Right ventricle myocardium superior (tissue), 1 donor: Measurements from ENCODE around the gene MRPL57. TPM values are rescaled to one million over a fixed set of nuclear protein-coding genes. Genes with fewer than 3 reads are reported as not detected.
"Not testable (repeated sequence)": the region's sequence is repeated elsewhere in the genome, so short reads cannot be mapped to it uniquely, and the experiment has no call there.

ENCODE experiments used
- ATAC-seq: fragments of 200-7000 bp; cut with Tn5 transposase; one replicate; pipeline ENCODE4 v1.9.1; 2020; ENCODE audit warnings: mild to moderate bottlenecking; ENCODE audit not compliant: poor library complexity
- DNase-seq: peaks from one replicate; pipeline ENCODE4 v3.0.0-alpha.2; 2020
- intact Hi-C: fragments of 100-400 bp; cut with DNase I; formaldehyde crosslinking; loops from one replicate; pipeline ENCODE4 v1.11.2; 2022
- total RNA-seq: library from RNA; stranded (reverse); fragmentation: NEBNext Ultra II Directional; extraction: Animal tissue kit (Norgen Biotek cat#: 25700); gene quantifications from one replicate; pipeline ENCODE4 v1.2.1, GENCODE V29; 2021
- donor health status: DM: no; HTN: yes; CAD: no; lungs with severe emphysema.

Gene MRPL57
- total RNA-seq, 1 donor from 2014 or later, result 20.2 TPM

DNA sequence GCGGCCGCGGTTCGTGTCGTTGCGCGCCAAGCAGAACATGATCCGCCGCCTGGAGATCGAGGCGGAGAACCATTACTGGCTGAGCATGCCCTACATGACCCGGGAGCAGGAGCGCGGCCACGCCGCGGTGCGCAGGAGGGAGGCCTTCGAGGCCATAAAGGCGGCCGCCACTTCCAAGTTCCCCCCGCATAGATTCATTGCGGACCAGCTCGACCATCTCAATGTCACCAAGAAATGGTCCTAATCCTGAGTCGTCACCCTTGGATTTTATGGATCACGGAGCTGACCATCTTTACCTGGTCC, 475 bp downstream of the MRPL57 start:
- intact Hi-C loops, result loop anchor here (5.0 kb wide), 1 partner anchor 235 kb away; no protein-coding TSS in a partner anchor
- DNase-seq, result no peak
- ATAC-seq, result peak; percentile 63

DNA sequence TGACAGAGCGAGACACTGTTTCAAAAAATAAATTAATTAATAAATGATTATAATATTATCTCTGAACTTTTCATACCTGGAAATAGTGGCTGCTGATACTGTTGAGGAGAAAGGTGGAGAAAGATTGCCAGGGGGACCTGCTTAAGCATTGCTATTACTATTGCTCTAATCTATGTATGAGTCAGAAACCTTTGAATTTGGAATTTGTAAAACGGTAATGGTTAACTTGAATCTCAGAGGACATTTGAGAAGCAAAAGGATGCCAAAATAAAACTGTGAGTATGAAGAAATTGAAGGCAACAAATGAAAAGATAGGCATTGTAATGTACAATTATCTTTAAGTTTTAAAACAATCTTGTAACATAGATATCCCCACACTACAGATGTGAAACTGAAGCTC, 5.2 kb downstream of the MRPL57 start:
- intact Hi-C loops, result no loop called here
- ATAC-seq (no peak), DNase-seq (no peak)

GRCh38 chr13:21186410-21186809, 10.0 kb downstream of the MRPL57 start:
- intact Hi-C loops, DNase-seq, ATAC-seq: not testable (repeated sequence)

DNA sequence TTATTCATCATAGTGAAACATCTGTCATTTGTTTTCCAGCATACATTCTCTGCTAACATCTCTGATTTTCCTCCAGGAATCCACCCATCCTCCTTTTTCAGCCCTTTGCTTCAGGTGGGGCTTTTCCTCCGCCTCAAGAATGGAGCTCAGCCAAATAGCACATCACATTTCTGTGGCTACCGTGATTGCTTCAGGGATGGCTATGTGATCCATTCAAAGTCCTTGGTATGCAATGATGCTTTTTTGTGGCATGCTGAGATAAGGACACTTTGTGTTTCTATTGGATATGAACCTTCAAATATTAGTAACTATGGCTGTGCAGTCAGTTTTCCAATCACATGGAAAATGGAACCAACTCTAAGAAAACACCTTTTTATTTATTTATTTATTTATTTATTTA, 18.3 kb downstream of the MRPL57 start:
- ATAC-seq, DNase-seq, intact Hi-C loops: not testable (repeated sequence)

DNA sequence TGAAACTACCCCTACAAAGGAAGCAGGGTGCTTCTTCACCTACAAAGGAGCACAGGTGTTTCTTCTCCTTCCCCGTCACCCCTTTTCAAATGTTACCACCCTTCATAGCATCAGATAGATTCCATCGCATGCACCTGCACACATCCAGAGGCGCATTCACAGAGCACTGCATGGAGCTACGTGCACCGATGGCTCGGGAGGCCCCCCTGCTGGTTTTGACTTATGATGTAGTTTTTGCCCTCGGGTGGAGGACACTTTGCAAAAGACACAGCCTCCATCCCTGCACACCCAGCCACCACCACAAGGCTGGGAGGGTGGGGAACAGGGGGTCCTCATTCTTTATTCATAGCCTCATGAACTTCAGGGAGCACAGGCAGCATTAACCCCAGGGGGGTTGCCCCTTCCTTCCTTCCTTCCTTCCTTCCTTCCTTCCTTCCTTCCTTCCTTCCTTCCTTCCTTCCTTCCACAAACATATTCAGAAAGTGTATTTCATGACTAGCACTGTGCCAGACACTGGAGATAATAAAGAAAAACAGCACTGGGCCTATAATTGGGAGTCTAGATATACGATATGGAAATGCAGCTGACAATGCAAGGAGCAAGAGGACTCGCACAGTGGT, 21.3 kb downstream of the MRPL57 start:
- intact Hi-C loops, ATAC-seq, DNase-seq: not testable (repeated sequence)

- ATAC-seq, DNase-seq, intact Hi-C loops: not testable (repeated sequence)
These were observed 21.9 kb downstream of the MRPL57 start for GRCh38 chr13:21198391-21198790.

- DNase-seq, intact Hi-C loops, ATAC-seq: not testable (repeated sequence)
These were observed 25.2 kb downstream of the MRPL57 start for GRCh38 chr13:21201456-21202190.

DNA sequence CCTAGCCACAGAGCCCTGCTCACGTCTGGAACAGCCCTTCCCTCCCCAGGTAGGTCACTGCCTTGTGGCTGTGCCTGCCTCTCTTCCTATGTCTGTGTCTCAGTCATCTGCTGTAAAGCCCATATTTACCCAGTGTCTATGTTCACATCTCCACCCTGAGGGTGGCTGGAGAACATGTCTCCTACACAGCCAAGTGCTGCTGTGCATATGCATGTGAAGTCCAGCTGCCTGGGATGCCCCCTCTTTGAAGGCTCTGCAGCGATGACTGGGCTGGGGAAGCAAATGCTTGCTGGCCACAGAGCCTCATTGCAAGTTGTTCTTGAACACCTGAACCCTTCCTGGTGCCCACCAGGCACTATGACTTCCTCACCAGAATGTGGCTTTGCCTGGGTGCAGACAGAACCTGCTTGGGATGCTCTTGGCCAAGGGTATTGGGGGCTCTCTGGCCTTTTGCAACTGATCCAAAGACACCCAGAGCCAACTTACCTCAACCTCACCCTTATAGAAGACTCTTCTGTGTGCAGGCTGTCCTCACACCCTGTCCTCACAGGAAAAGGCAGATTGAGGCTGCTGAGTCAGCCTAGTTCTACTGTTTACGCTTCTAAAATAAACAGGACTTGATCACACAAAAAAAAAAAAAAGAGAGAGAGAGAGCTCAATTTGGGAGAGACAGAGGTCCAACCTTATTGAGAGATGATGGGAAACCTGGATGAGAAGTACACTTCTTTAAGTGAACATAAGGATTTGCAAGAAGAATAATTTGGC, 26.5 kb downstream of the MRPL57 start:
- ATAC-seq (no peak), DNase-seq (no peak)
- intact Hi-C loops, result no loop called here

DNA sequence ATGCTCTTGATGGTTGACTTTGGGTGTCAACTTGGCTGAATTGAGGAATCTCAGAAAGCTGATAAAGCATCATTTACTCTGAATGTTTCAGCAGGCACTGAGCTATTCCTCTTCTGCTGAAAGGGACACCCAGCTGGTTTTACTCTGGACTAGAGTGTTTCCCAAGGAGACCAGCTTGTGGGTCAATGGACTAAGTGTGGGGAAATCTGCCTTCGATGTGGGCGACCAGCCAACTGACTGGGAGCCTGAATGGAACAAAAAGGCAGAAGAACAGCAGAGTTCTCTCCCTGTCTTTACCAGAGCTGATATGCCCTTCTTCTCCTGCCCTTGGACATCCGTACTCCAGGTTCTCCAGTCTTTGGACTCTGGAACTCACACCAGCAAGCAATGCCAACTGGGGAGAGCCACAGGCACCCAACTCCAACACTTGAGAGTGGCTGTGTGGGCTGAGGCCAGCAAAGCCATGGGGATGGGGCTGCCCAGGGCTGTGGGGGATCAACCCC, 32.2 kb downstream of the MRPL57 start:
- intact Hi-C loops, result no loop called here
- ATAC-seq (no peak), DNase-seq (no peak)

GRCh38 chr13:21212138-21212775, 35.8 kb downstream of the MRPL57 start:
- intact Hi-C loops, result no loop called here
- DNase-seq, result no peak
- no peak for ATAC-seq

GRCh38 chr13:21215419-21215818, 39.0 kb downstream of the MRPL57 start:
- DNase-seq, intact Hi-C loops, ATAC-seq: not testable (repeated sequence)

DNA sequence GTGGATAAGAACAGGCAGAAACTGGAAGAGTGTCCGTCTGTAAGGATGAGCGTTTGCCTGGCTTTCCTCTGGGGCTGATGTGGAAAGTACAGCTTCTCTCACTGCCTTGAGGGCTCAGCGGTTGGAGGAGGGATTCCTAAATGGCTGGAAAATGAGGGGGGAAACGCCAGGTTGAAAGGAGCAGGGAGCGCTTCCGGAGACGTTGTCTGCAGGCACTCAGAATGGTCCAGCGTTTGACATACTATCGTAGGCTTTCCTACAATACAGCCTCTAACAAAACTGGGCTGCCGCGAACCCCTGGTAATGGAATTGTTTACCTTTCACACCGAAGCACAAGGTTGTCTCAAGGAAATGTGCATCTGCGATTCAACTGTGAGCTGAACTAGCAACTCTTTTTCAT, 39.9 kb downstream of the MRPL57 start:
- intact Hi-C loops, result no loop called here
- DNase-seq (no peak), ATAC-seq (no peak)

GRCh38 chr13:21218351-21219035, 42.0 kb downstream of the MRPL57 start:
- no peak for DNase-seq
- intact Hi-C loops, result no loop called here
- ATAC-seq, result no peak

- no peak for DNase-seq
- no peak for ATAC-seq
- intact Hi-C loops, result no loop called here
These were observed 42.6 kb downstream of the MRPL57 start for GRCh38 chr13:21219036-21219381.

GRCh38 chr13:21219716-21220115, 43.3 kb downstream of the MRPL57 start:
- intact Hi-C loops, DNase-seq, ATAC-seq: not testable (repeated sequence)

DNA sequence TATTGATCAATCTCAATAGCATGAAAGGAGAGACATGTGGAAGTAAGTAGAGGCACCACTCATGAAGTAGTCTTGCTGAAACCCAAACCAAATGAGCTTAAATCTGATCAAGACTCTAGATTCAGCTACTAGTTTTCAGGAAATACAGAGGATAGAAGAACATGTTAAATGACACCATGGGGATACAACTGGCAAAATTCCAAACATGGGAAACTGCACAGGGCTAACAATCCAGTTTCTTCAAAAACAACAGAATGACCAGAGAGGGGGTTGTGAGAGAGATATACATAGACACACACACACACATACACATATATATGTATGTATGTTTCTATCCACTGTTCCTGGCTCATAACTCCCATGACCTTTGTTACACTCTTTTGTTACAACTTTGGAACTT, 44.8 kb downstream of the MRPL57 start:
- ATAC-seq (no peak), DNase-seq (no peak)
- intact Hi-C loops, result no loop called here

DNA sequence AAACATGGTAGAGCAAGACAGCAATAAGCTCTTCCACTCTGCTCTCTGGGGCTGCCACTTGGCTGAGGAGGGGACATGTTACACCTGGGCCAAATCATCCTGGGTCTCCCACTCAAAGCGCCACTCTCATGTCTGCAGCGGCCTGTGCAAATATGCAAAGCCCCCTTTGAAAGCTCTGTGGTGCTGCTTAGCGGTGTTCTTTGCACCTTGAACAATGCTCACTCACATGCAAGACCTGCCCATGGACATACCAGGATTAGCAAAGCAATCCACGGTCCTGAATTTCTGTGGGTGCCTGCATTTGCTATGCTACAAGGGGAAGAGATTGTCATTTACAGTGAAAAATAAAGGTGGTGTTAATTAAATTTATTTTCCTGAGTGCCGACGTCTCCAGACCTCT, 48.6 kb downstream of the MRPL57 start:
- no peak for ATAC-seq
- no peak for DNase-seq
- intact Hi-C loops, result no loop called here

DNA sequence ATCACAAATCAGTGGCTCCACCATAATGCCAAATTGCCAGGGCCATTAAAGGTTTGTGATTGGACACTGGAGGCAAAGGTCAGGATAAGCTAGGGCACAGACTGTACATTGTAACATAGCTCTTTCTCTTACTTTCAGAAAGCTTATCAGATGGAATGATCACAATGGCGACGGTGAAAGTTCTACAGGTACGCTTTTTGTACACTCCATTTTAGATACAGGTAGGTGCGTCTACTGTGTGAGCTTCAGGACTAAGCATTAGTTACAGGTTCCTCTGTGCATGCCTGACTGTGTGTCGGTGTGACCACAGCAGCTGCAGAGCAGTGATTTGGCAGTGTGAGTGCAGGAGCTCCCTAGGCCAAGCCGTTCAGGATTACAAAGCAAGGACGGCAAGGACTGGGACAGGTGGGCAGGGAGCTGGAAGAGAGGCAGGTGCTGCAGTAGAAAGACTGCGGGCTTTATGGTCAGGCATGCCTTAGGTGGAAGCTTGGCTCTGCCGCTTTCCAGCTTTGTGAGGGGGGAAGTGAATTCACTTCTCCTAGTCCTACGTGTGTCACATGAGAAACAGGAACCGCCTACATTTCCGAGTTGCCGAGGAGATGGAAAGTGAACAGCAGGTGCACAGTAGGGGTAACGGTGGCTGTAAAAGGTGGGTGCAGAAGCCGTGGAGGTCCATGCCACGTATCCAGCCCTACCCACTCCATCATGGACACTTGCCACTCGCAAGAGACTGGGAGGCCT, 49.6 kb downstream of the MRPL57 start:
- DNase-seq, result no peak
- intact Hi-C loops, result no loop called here
- ATAC-seq, result no peak
